SH-SY5Y (cell line): ENCODE results near the gene AP1B1.

ENCODE experiments used
- GATA2 ChIP-seq: IDR thresholded peaks from 2 replicates; pipeline ENCODE4 v1.6.1; 2011; ENCODE audit warnings: mild to moderate bottlenecking, low read depth, low read length
- GATA3 ChIP-seq: IDR thresholded peaks from 2 replicates; pipeline ENCODE4 v1.6.1; 2011; ENCODE audit warnings: low read depth, mild to moderate bottlenecking, low read length, moderate library complexity

Gene AP1B1

GRCh38 chr22:29313126-29313575, 75.2 kb downstream of the AP1B1 start:
- no peak for TF ChIP-seq GATA3
- TF ChIP-seq GATA2, result no peak

- TF ChIP-seq GATA2, result no peak
- TF ChIP-seq GATA3, result no peak
Measured at GRCh38 chr22:29312218-29313125, 75.9 kb downstream of the AP1B1 start.

DNA sequence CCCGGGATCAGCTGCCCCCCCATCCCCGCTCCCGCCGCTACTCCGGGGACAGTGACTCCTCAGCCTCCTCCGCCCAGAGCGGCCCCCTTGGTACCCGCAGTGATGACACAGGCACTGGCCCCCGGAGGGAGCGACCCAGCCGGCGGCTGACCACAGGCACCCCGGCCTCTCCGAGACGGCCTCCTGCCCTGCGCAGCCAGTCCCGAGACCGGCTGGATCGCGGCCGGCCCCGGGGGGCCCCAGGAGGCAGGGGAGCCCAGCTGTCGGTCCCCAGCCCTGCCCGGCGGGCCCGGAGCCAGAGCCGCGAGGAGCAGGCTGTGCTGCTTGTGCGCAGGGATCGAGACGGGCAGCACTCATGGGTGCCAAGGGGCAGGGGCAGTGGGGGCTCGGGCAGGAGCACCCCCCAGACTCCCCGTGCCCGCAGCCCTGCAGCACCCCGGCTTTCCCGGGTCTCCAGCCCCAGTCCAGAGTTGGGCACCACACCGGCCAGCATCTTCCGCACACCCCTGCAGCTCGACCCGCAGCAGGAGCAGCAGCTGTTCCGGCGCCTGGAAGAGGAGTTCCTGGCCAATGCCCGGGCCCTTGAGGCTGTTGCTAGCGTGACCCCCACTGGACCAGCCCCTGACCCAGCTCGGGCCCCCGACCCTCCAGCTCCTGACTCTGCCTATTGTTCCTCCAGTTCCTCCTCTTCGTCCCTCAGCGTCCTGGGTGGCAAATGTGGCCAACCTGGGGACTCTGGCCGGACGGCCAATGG, 76.7 kb downstream of the AP1B1 start:
- TF ChIP-seq GATA3 (no peak), GATA2 (no peak)

DNA sequence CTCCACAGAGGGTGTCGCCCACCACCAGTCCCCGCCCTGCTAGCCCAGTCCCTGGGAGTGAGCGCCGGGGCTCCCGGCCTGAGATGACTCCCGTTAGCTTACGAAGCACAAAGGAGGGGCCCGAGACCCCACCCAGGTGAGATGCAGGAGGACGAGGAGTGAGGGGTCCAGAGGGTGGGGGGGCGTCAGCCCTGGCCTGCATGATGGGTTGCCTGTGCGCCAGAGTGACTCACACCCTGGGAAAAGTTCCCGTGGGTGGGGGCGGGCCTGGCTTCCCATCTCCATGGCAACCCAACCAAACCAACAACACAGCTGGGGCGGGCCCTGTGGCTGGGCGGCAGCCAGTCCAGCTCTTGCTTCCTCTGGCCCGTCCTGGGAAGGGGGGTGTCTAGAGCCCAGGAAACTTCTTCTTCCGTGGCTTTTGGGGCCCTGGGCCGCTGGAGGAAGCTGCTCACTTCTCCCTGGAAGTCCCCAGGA, 77.5 kb downstream of the AP1B1 start:
- no peak for TF ChIP-seq GATA3
- TF ChIP-seq GATA2, result no peak

- TF ChIP-seq GATA3, result no peak
- TF ChIP-seq GATA2, result no peak
Measured at GRCh38 chr22:29310065-29310862, 78.1 kb downstream of the AP1B1 start.

- TF ChIP-seq GATA3 (no peak), GATA2 (no peak)
Measured at GRCh38 chr22:29309332-29310064, 78.9 kb downstream of the AP1B1 start.

- no peak for TF ChIP-seq GATA3
- no peak for TF ChIP-seq GATA2
Measured at GRCh38 chr22:29308791-29309262, 79.5 kb downstream of the AP1B1 start.

DNA sequence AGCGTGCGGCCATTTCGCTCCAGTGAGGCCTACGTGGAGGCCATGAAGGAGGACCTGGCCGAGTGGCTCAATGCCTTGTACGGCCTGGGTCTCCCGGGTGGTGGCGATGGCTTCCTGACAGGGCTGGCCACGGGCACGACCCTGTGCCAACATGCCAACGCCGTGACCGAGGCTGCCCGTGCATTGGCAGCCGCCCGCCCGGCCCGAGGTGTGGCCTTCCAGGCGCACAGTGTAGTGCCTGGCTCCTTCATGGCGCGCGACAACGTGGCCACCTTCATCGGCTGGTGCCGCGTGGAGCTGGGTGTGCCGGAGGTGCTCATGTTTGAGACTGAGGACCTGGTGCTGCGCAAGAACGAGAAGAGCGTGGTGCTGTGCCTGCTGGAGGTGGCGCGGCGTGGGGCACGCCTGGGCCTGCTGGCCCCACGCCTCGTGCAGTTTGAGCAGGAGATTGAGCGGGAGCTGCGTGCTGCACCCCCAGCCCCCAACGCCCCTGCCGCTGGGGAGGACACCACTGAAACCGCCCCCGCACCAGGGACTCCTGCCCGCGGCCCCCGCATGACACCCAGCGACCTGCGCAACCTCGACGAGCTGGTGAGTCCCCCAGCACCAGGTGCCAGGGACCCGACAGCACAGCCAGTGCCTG, 80.1 kb downstream of the AP1B1 start:
- no peak for TF ChIP-seq GATA3
- TF ChIP-seq GATA2, result no peak

GRCh38 chr22:29307596-29308147, 80.7 kb downstream of the AP1B1 start:
- TF ChIP-seq GATA3 (no peak), GATA2 (no peak)

- TF ChIP-seq GATA3 (no peak), GATA2 (no peak)
Measured at GRCh38 chr22:29306835-29307595, 81.4 kb downstream of the AP1B1 start.

GRCh38 chr22:29306175-29306834, 82.1 kb downstream of the AP1B1 start, which contains the start of gene GAS2L1:
GAS2L1 (plus strand) TSS chr22:29306650; CDS start chr22:29308106, 1,456 bp downstream.
- TF ChIP-seq GATA3 (no peak), GATA2 (no peak)

- TF ChIP-seq GATA2, result no peak
- TF ChIP-seq GATA3, result no peak
Measured at GRCh38 chr22:29305836-29306174, 82.6 kb downstream of the AP1B1 start.
